Left hindlimb (tissue), 1 donor: ENCODE data around the gene ACAT2.
"Not testable (repeated sequence)": the region's sequence is repeated elsewhere in the genome, so short reads cannot be mapped to it uniquely, and the experiment has no call there.

ENCODE experiments used
- DNase-seq: peaks from one replicate; pipeline ENCODE4 v3.0.0-alpha.2; 2018

The ACAT2 gene

DNA sequence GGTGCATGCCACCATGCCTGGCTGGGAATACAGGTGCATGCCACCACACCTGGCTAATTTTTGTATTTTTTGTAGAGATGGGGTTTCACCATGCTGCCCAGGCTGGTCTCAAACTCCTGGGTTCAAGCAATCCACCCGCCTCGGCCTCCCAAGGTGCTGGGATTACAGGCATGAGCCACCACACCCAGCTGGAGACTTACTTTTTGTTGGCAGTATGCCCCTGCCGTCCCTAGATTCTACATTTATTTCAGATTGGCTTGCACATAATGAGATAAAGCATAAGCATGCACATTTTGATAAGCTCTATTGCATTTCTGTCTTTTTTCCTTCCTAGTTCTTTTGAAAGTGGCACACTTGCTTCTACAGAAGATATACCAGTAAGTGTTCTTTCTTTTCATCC lies 54.9 kb downstream of the ACAT2 start:
- DNase-seq: not testable (repeated sequence)

GRCh38 chr6:159817951-159818739 lies 56.3 kb downstream of the ACAT2 start:
- no peak for DNase-seq

DNA sequence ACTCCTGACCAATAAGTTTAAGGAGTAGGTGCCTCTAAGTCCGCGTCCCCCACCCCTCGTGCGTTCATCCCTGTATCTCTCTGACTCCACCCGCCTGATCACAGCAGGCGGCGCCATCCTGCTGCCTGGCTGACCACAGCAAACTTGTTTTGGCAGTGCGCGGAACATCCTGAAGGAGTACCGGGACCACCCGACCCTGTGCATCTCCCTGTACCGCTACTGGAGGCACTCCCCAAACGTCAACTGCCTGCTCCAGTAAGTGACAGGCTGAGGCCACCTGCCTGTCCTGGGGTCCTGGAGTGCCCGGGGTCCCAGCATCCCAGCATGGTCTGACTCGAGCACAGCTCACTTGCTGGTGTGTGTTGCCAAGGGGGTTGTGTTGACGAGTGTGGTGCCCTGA lies 57.3 kb downstream of the ACAT2 start:
- no peak for DNase-seq

DNA sequence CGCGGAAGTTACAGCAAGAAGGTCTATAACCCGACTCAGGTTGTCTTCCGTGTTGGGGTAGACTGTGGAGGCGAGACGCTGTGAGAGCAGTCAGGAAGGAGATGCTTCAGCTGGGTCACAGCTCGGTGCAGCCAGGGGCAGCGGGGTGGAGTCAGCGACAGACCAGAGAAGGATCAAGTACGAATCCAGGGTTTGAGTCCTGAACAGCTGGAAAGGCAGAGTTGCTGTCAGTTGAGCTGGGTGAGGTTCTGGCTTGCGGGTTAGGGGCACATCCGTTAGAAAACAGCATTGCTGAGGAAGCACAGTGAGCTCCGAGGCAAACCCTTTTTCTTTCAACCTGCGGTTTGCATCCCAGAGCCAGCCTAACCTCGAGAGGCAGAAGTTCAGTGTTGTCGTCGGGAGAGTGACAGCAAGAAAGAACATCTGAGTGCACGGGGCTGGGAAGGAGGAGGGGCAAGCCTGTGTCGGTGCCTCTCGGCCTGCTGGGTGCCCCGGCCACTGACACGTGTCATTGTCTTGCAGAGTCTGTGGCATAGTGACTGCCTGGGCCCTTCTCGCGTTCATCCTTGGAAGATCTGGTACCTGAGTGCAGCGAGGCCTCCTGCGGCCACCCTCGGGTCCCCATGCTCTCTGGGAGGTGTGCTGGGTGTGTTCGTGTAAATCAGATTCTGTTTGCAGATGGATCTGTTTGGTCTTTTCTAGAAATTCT lies 58.2 kb downstream of the ACAT2 start:
- DNase-seq: no peak

DNA sequence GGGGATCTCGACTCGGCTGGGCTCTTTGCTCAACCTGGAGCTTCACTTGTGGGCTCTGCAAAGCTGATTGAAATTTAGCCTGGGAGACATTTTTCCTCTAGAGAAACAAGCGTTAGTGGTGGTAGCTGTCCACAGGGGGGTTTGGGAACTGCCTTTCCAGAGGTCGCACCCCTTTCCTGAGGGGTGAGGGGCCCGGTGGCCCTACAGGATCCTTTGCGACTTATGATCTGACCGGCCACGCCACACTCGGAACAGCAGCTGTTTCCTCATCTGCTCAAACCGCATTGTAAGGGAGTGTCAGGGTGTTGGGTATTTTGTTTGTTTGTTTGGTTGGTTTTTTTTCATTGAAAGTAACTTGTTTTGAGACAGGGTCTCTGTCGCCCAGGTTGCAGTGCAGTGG lies 59.3 kb downstream of the ACAT2 start:
- no peak for DNase-seq

DNA sequence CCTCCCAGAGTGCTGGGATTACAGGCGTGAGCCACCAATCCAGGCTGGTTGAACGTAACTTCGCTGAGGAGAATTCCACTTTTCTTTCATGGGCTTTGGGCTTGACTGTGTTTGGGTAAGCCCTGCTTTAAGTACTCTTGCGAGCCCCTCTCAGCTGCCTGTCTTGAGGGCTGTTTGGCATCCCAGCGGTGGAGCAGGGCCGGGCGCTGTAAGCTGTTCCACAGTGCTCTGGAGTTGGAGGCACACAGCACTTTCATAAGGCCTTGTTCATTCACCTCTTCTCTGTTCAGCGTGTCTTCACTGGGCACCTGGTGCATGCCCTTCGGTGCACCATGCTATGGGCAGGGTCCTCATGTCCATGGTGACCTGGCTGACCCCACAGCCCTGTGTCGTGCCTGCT lies 59.9 kb downstream of the ACAT2 start:
- no peak for DNase-seq

DNA sequence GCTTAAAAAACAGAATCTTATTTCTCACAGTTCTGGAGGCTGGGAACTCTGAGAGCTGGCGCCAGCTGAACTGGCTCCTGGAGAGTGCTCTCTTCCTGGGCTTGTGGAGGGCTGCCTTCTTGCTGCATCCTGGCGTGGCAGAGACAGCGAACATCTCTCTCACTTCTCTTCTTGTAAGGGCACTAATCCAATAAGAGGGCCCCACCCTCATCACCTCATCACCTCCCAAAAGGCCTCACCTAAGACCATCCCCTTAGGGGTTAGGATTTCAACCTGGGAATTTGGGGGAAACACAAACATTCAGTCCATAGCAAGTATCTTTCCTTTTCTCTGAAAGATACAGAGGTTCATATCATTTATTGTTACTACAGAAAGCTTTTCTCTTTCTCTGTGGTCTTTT lies 62.1 kb downstream of the ACAT2 start:
- no peak for DNase-seq

DNA sequence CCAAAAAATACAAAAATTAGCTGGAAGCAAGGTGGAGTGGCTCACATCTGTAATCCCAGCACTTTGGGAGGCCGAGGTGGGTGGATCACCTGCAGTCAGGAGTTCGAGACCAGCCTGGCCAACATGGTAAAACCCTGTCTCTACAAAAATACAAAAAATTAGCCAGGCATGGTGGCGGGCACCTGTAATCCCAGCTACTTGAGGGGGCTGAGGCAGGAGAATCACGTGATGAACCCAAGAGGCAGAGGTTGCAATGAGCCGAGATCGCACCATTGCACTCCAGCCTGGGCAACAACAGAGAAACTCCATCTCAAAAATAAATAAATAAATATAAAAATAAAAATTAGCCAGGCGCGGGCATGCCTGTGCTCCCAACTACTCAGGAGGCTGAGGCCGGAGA lies 62.8 kb downstream of the ACAT2 start:
- not testable (repeated sequence) for DNase-seq

GRCh38 chr6:159826004-159826403 lies 64.2 kb downstream of the ACAT2 start:
- no peak for DNase-seq

- no peak for DNase-seq
Measured at GRCh38 chr6:159826968-159827647, 65.3 kb downstream of the ACAT2 start.

GRCh38 chr6:159828074-159828473 lies 66.2 kb downstream of the ACAT2 start:
- DNase-seq: no peak
